HG03135 (cell line): ENCODE results near the gene IGFBP5.

Source experiments
- ATAC-seq: cut with Tn5 transposase; IDR thresholded peaks from one replicate; pipeline ENCODE4 v1.9.1; 2021; ENCODE audit warnings: mild to moderate bottlenecking, moderate library complexity; ENCODE audit not compliant: unreplicated experiment

IGFBP5 gene

GRCh38 chr2:216690456-216690852, 4.9 kb downstream of the IGFBP5 start:
- ATAC-seq = no peak

- ATAC-seq = no peak
These were observed 6.0 kb downstream of the IGFBP5 start for GRCh38 chr2:216689397-216689796.

GRCh38 chr2:216688731-216689340, 6.5 kb downstream of the IGFBP5 start:
- ATAC-seq = no peak

- ATAC-seq = no peak
These were observed 7.7 kb downstream of the IGFBP5 start for GRCh38 chr2:216687646-216688045.

- ATAC-seq = no peak
These were observed 8.2 kb downstream of the IGFBP5 start for GRCh38 chr2:216687111-216687510.

GRCh38 chr2:216685327-216685875, 9.9 kb downstream of the IGFBP5 start:
- no peak for ATAC-seq

- ATAC-seq = no peak
These were observed 11.5 kb downstream of the IGFBP5 start for GRCh38 chr2:216683846-216684245.

GRCh38 chr2:216681683-216682082, 13.7 kb downstream of the IGFBP5 start:
- no peak for ATAC-seq

GRCh38 chr2:216680951-216681629, 14.3 kb downstream of the IGFBP5 start:
- no peak for ATAC-seq

- ATAC-seq = no peak
These were observed 15.7 kb downstream of the IGFBP5 start for GRCh38 chr2:216679658-216680024.

GRCh38 chr2:216678813-216679657, 16.3 kb downstream of the IGFBP5 start:
- no peak for ATAC-seq

- ATAC-seq = no peak
These were observed 17.3 kb downstream of the IGFBP5 start for GRCh38 chr2:216678098-216678465.

- no peak for ATAC-seq
These were observed 17.8 kb downstream of the IGFBP5 start for GRCh38 chr2:216677439-216678097.

- ATAC-seq = no peak
These were observed 18.7 kb downstream of the IGFBP5 start for GRCh38 chr2:216676630-216677029.

- no peak for ATAC-seq
These were observed 21.0 kb downstream of the IGFBP5 start for GRCh38 chr2:216674376-216674775.

GRCh38 chr2:216673609-216674008, 21.7 kb downstream of the IGFBP5 start:
- no peak for ATAC-seq

GRCh38 chr2:216673021-216673420, 22.3 kb downstream of the IGFBP5 start:
- no peak for ATAC-seq

- no peak for ATAC-seq
These were observed 22.9 kb downstream of the IGFBP5 start for GRCh38 chr2:216672466-216672865.

GRCh38 chr2:216671791-216672343, 23.5 kb downstream of the IGFBP5 start:
- ATAC-seq = no peak

GRCh38 chr2:216671081-216671411, 24.3 kb downstream of the IGFBP5 start:
- no peak for ATAC-seq
